Peyer's patch (tissue), 4 donors: Measurements from ENCODE around the gene NOX4. TPM values are rescaled to one million over a fixed set of nuclear protein-coding genes. Genes with fewer than 3 reads are reported as not detected.
"Not testable (repeated sequence)": the region's sequence is repeated elsewhere in the genome, so short reads cannot be mapped to it uniquely, and the experiment has no call there.

Experiments
- DNase-seq, 3 donors: peaks; one replicate each; pipeline ENCODE4 v3.0.0-alpha.2; 2017 to 2019
- H3K27ac ChIP-seq, 4 donors: fragments of 200-600 bp; sonication (generic); one replicate each; pipeline ENCODE4 v1.5.1; 2016 to 2019
- H3K27me3 ChIP-seq, 2 donors: fragments of 200-600 bp; sonication (generic); one replicate each; pipeline ENCODE4 v1.5.1; 2019
- H3K36me3 ChIP-seq, 3 donors: fragments of 200-600 bp; sonication (generic); one replicate each; pipeline ENCODE4 v1.5.1; 2016 to 2019
- H3K4me1 ChIP-seq, 4 donors: fragments of 200-600 bp; sonication (generic); one replicate each; pipeline ENCODE4 v1.5.1; 2016 to 2019
- H3K4me3 ChIP-seq, 4 donors: fragments of 200-600 bp; sonication (generic); 1 replicate in 3 of 4; 2 replicates in 1 of 4; pipeline ENCODE4 v1.5.1; 2016 to 2019; ENCODE audit warnings: mild to moderate bottlenecking in 1 of 4
- H3K9me3 ChIP-seq, 4 donors: fragments of 200-600 bp; sonication (generic); one replicate each; pipeline ENCODE4 v1.5.1; 2016 to 2019; ENCODE audit warnings: mild to moderate bottlenecking in 1 of 4
- POLR2A ChIP-seq, 2 donors: fragments of 450-650 bp; IDR thresholded peaks; one replicate each; pipeline ENCODE4 v1.5.1; 2017; ENCODE audit warnings: antibody characterized with exemption in 2 of 2, mild to moderate bottlenecking in 2 of 2, moderate library complexity in 2 of 2
- total RNA-seq, 4 donors: library from RNA; depleted of rRNA; stranded (reverse); fragments of >200 nt; gene quantifications; one replicate each; pipeline ENCODE4 v1.1.0, GENCODE V29; 2016
- TF ChIP-seq, protein P1 (sequence below), 6 experiments: fragments of 450-650 bp in 4 of 6; fragments of 200-600 bp in 2 of 6; sonication (generic) in 1 of 6; IDR thresholded peaks; one replicate each; pipeline ENCODE4 v1.5.1; 2017 to 2019; ENCODE audit warnings: antibody characterized with exemption in 6 of 6, mild to moderate bottlenecking in 3 of 6, moderate library complexity in 1 of 6

The NOX4 gene
- total RNA-seq, 4 donors from 2014 or later: 0.80 to 2.5 TPM; not detected in 2

DNA sequence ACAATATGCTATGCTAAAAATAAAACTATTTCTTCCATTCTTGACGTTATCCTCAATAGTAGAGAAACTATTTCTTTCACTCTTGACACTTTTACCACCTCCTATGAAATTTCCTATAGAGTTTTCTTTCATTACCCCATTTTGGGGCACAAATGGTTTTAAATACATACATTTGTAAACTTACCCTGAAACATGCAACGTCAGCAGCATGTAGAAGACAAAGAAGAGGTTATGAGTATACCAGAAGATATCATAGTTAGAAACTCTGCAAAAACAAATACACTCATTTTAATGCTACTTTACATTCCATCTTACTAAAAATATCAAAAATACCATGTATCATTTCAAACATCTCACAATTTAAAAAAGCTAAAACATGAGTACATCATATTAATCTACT is 69.5 kb downstream of the NOX4 start:
- no peak for TF ChIP-seq POLR2A (IDR thresholded peaks at IDR 0.05)
- TF ChIP-seq, protein P1, sequence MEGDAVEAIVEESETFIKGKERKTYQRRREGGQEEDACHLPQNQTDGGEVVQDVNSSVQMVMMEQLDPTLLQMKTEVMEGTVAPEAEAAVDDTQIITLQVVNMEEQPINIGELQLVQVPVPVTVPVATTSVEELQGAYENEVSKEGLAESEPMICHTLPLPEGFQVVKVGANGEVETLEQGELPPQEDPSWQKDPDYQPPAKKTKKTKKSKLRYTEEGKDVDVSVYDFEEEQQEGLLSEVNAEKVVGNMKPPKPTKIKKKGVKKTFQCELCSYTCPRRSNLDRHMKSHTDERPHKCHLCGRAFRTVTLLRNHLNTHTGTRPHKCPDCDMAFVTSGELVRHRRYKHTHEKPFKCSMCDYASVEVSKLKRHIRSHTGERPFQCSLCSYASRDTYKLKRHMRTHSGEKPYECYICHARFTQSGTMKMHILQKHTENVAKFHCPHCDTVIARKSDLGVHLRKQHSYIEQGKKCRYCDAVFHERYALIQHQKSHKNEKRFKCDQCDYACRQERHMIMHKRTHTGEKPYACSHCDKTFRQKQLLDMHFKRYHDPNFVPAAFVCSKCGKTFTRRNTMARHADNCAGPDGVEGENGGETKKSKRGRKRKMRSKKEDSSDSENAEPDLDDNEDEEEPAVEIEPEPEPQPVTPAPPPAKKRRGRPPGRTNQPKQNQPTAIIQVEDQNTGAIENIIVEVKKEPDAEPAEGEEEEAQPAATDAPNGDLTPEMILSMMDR (IDR thresholded peaks at IDR 0.05): no peak
- no peaks in the 10 kb centered on the region for H3K9me3 ChIP-seq
- H3K27ac ChIP-seq: no peak overlapping the region
- no peaks in the 10 kb centered on the region for H3K4me1 ChIP-seq
- H3K4me3 ChIP-seq: no peak overlapping the region
- no peaks in the 10 kb centered on the region for H3K27me3 ChIP-seq
- DNase-seq: no peak
- no peaks in the 10 kb centered on the region for H3K36me3 ChIP-seq

DNA sequence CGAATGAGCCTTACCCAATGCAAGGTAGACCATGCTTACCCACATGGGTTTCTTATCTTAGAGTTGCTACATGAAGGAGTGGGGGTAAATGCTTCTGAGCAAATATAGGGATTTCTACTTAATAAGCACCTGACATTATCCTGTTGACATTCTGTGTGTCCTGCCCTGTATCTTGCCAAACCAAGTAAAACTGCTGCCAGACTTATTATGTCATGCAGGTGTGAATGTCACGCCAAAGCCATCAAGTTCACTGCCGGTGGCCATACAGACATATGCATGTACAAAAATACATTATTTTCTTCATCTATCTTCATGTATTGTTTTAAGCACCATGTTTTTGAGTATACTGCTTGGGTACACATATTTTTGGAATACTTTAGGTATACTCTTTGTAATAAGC is 70.2 kb downstream of the NOX4 start:
- Histone ChIP-seq H3K4me3 (no peak overlapping the region), H3K9me3 (no peaks in the 10 kb centered on the region), H3K27ac (no peak overlapping the region), H3K36me3 (no peaks in the 10 kb centered on the region), H3K4me1 (no peaks in the 10 kb centered on the region), H3K27me3 (no peaks in the 10 kb centered on the region)
- DNase-seq: no peak
- TF ChIP-seq, protein P1 (IDR thresholded peaks at IDR 0.05): no peak
- TF ChIP-seq POLR2A (IDR thresholded peaks at IDR 0.05): no peak

DNA sequence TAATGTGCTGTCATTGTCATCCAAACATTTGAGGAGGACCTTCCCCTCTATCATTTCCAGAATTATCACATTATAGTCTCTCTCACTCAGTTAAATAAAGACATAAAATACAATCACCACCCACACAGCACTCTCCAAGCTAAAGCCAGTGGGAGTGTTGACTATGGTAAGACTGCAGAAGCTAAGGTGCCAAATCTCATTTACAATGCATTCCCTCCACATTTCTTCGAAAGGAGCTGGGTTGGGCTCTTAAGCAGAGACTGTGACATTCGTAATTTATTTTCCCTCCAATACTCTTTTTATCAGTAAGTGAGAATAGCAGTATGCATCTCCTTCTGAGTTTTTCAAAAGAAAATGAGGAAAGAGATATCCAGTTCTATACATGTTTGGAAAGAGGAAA is 74.2 kb downstream of the NOX4 start:
- no peaks in the 10 kb centered on the region for H3K36me3 ChIP-seq
- H3K27ac ChIP-seq: no peak overlapping the region
- no peaks in the 10 kb centered on the region for H3K9me3 ChIP-seq
- no peak overlapping the region for H3K4me3 ChIP-seq
- no peak for DNase-seq
- no peaks in the 10 kb centered on the region for H3K4me1 ChIP-seq
- TF ChIP-seq, protein P1 (IDR thresholded peaks at IDR 0.05): no peak
- no peak for TF ChIP-seq POLR2A (IDR thresholded peaks at IDR 0.05)
- H3K27me3 ChIP-seq: no peaks in the 10 kb centered on the region

DNA sequence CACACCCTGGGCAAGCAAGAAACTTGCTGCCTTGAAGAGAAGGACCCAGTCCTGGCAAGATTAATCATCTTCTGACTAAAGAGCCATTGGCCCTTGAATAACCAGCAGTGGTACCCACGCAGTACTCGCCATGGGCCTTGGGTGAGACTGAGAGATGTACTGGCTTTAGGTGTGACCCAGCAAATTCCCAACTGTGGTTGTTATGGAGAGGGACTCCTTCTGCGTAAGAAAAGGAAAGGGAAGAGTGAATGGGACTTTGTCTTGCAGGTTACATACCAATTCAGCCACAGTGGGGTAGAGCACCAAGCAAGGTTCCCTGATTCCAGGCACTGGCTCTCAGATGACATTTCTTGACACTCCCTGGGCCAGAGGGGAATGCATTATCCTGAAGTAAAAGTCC is 80.1 kb downstream of the NOX4 start:
- DNase-seq, H3K9me3 ChIP-seq, H3K4me1 ChIP-seq, H3K4me3 ChIP-seq, H3K27me3 ChIP-seq, H3K27ac ChIP-seq, H3K36me3 ChIP-seq: not testable (repeated sequence)

DNA sequence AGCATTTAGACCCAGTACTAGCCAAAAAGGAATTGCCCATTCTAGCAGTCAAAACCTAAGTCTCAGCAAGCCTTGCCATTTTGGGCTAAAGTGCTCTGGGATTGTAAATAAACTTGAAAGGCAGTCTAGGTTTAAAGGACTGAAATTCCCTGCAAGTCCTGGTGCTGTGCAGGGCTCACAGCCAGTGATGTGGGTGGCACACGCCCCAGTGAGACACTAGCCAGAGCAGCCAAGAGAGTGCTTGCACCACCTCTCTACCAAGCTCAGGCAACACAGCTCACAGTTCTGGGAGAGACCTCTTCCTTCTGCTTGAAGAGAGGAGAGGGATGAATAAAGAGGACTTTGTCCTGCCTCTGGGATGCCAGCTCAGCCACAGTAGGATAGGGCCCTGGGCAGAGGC is 80.5 kb downstream of the NOX4 start:
- DNase-seq, H3K27me3 ChIP-seq, H3K36me3 ChIP-seq, H3K27ac ChIP-seq, H3K4me3 ChIP-seq, H3K4me1 ChIP-seq, H3K9me3 ChIP-seq: not testable (repeated sequence)

DNA sequence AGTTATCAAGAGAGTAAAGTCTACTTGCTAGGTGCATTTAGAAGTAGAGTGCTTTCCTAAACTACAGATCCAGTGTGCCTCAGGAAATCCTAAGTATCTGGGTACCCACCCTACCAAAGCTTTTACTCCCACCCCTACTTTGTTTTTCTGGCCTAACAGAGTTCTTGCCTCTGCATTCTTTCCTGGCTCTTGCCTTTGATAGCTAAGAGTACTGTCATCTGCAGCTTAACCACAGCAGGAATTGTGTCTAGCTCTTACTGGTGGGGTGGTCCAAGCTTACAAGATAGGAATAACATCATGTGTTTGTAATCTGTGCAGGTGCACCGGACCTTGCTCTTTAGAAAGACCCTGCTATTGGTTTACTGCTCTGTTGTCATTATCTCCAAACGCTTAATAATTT is 82.7 kb downstream of the NOX4 start:
- H3K27me3 ChIP-seq, H3K36me3 ChIP-seq, H3K4me3 ChIP-seq, H3K4me1 ChIP-seq, H3K27ac ChIP-seq, H3K9me3 ChIP-seq, DNase-seq: not testable (repeated sequence)

DNA sequence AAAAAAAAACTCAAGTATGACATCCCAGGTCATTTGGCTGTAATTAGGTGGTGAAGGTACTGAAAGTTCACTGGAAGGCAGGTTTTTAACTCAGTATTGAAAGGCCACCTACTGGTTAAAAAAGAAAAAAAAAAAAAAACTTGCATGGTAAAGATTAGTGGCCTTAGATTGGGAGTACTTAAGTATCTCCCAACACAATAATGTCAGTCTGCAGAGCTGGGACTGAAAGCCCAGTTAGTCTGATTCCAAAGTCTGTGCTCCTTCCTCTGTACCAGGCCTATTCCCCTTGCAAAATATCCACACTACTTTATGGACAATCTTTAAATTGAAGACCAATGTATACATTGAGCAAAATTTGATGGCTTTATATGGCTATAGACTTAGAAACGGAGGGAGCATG is 85.5 kb downstream of the NOX4 start:
- Histone ChIP-seq H3K36me3 (no peaks in the 10 kb centered on the region), H3K4me1 (no peaks in the 10 kb centered on the region), H3K9me3 (no peaks in the 10 kb centered on the region), H3K27ac (no peak overlapping the region), H3K4me3 (no peak overlapping the region), H3K27me3 (no peaks in the 10 kb centered on the region)
- TF ChIP-seq, protein P1 (IDR thresholded peaks at IDR 0.05): no peak
- no peak for TF ChIP-seq POLR2A (IDR thresholded peaks at IDR 0.05)
- no peak for DNase-seq

DNA sequence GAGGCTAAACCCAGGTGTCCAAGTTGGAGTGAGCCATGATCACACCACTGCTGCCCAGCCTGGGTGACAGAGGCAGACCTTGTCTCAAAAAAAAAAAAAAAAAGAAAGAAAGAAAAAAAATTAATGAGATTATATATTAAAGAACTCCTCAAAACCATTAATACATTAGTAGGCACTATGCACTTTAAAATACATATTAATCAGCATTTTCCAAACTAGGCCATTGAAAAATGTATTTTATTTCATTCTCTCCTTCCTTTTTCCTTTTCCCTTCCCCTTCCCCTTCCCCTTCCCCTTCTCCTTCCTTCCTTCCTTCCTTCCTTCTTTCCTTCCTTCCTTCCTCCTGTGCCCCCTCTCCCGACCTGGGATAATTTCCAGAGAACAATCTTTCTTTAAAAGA is 99.5 kb downstream of the NOX4 start:
- not testable (repeated sequence) for H3K36me3 ChIP-seq, H3K27me3 ChIP-seq, DNase-seq, H3K4me1 ChIP-seq, H3K4me3 ChIP-seq, H3K9me3 ChIP-seq, H3K27ac ChIP-seq

DNA sequence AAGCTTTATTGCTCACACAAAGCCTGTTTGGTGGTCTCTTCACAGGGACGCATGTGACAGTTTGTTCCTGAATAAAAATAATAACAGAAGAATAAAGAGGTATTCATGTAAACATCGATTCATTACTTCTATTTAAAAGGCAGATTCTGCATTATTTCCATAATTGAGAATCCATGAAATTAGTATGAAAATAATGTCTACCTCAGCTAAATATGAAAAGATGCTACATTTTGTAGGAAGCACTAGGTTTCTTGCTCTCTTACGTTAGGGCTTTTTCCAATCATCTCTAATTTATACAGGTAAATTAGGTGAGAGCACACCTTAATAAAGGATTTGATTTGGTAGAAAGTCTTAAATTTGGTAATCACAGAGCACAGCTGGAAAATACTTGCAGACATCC is 103.7 kb downstream of the NOX4 start:
- not testable (repeated sequence) for H3K4me3 ChIP-seq, H3K4me1 ChIP-seq, H3K27ac ChIP-seq, H3K36me3 ChIP-seq, DNase-seq, H3K27me3 ChIP-seq, H3K9me3 ChIP-seq

DNA sequence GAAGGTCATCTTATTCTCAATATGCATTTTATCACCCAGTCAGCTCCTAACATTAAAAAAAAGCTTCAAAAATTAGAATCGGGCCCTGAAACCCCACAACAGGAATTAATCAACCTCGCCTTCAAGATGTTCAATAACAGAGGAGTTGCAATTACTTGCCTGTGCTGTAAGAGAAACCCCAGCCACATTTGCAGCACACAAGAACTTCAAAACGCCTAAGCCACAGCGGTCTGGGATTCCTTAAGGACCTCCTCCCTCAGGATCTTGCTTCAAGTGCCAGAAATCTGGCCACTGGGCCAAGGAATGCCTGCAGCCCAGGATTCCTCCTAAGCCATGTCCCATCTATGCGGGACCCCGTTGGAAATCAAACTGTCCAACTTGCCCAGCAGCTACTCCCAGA is 108.2 kb downstream of the NOX4 start:
- H3K4me3 ChIP-seq, H3K27me3 ChIP-seq, H3K9me3 ChIP-seq, DNase-seq, H3K36me3 ChIP-seq, H3K27ac ChIP-seq, H3K4me1 ChIP-seq: not testable (repeated sequence)
